Body of pancreas (tissue), 4 donors: ENCODE data around the gene CAPN11.

ENCODE experiments used
- CTCF ChIP-seq, 7 experiments: fragments of 450-650 bp in 4 of 7; fragments of 200-600 bp in 3 of 7; sonication (generic) in 3 of 7; IDR thresholded peaks; one replicate each; pipeline ENCODE4 v1.5.1; 2016 to 2019; ENCODE audit warnings: antibody characterized with exemption in 7 of 7
- POLR2A ChIP-seq, 3 donors: fragments of 450-650 bp; IDR thresholded peaks; one replicate each; pipeline ENCODE4 v1.6.1; 2016; ENCODE audit warnings: antibody characterized with exemption in 3 of 3, mild to moderate bottlenecking in 2 of 3

DNA sequence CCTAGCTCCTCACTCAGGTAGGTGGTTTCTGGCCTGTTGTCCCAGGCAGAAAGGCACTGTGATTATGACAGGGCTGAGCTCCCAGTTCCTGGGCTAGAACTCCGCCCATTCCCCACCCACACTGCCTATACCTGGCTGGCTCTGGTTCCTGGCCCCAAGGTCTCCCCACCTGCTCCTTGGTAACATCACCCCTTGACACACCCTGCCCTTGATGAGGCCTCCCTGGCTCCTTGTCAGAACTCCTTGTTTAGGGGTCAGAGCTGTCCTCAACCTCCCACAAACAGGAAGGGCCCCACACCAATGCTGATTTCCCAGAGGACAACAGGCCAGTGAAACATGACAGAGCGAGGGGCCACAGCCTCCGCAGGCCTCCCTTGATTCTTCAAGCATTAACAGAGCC is 42.6 kb downstream of the CAPN11 start:
- TF ChIP-seq POLR2A (IDR thresholded peaks at IDR 0.05) (no peak), CTCF (IDR thresholded peaks at IDR 0.05) (no peak)
